Measurements from ENCODE around the gene TEPSIN. TPM values are rescaled to one million over a fixed set of nuclear protein-coding genes. Genes with fewer than 3 reads are reported as not detected.

TEPSIN gene
- total and polyA plus RNA-seq, 2 of the 13 experiments (the other 11 are each of a cell fraction or from before 2014, with no cell fraction given) = 16.1 to 18.8 TPM

GRCh38 chr17:81253358-81254131 lies 14.7 kb upstream of the TEPSIN start (continued):
- no peak for TF ChIP-seq HNF1A (IDR thresholded peaks at IDR 0.05; ENCODE audit: low read depth)
- TF ChIP-seq HNF1A (CRISPR knock-in tag; IDR thresholded peaks at IDR 0.05; ENCODE audit: borderline replicate concordance) = no peak
- no peak for TF ChIP-seq DMTF1 (CRISPR knock-in tag; IDR thresholded peaks at IDR 0.05)
- no peak for TF ChIP-seq MTERF4 (CRISPR knock-in tag; IDR thresholded peaks at IDR 0.05)
- peak; percentile 37; the same call in 1 of the 2 replicates for TF ChIP-seq ZC3H13 (CRISPR knock-in tag; IDR thresholded peaks at IDR 0.05)
- TF ChIP-seq RAD51 (IDR thresholded peaks at IDR 0.05; ENCODE audit: borderline replicate concordance) = peak; percentile 29; the same call in 1 of the 2 replicates
- TF ChIP-seq CREB1 (IDR thresholded peaks at IDR 0.05) = peak; percentile 92
- TF ChIP-seq CREB1 (CRISPR knock-in tag; IDR thresholded peaks at IDR 0.05) = no peak
- TF ChIP-seq ZNF296 (CRISPR knock-in tag; conservative IDR thresholded peaks at IDR 0.05) = 0 out of 2 replicates have a peak, but pooled peaks have one; percentile 52
- TF ChIP-seq RAD21 (CRISPR knock-in tag; IDR thresholded peaks at IDR 0.05) = peak; percentile 85
- peak; percentile 99 for TF ChIP-seq ZKSCAN5 (CRISPR knock-in tag; IDR thresholded peaks at IDR 0.05)
- peak; percentile 23; the same call in 1 of the 2 replicates for TF ChIP-seq ZNF329 (CRISPR knock-in tag; IDR thresholded peaks at IDR 0.05; ENCODE audit: low read depth)
- TF ChIP-seq NBN (conservative IDR thresholded peaks at IDR 0.05) = 0 out of 2 replicates have a peak, but pooled peaks have one; percentile 42
- TF ChIP-seq HOXA9 (CRISPR knock-in tag; IDR thresholded peaks at IDR 0.05; ENCODE audit: borderline replicate concordance) = peak; percentile 61; the same call in 1 of the 2 replicates
- TF ChIP-seq ZBTB8A (CRISPR knock-in tag; IDR thresholded peaks at IDR 0.05; ENCODE audit: borderline replicate concordance, low read depth) = no peak
- TF ChIP-seq RFXANK (CRISPR knock-in tag; IDR thresholded peaks at IDR 0.05) = no peak
- no peak for TF ChIP-seq SMYD3 (CRISPR knock-in tag; IDR thresholded peaks at IDR 0.05)
- TF ChIP-seq PHF20 (CRISPR knock-in tag; IDR thresholded peaks at IDR 0.05) = peak; percentile 27; the same call in 1 of the 2 replicates
- TF ChIP-seq HOXA3 (CRISPR knock-in tag; IDR thresholded peaks at IDR 0.05) = peak; percentile 46; the same call in 1 of the 2 replicates
- peak; percentile 69; the same call in 1 of the 2 replicates for TF ChIP-seq AKAP8 (CRISPR knock-in tag; IDR thresholded peaks at IDR 0.05)
- TF ChIP-seq THAP7 (CRISPR knock-in tag; IDR thresholded peaks at IDR 0.05) = 0 out of 2 replicates have a peak, but pooled peaks have one; percentile 42
- no peak for TF ChIP-seq ZBTB42 (CRISPR knock-in tag; IDR thresholded peaks at IDR 0.05)
- TF ChIP-seq SALL1 (CRISPR knock-in tag; IDR thresholded peaks at IDR 0.05) = peak; percentile 34; the same call in 1 of the 2 replicates
